Keratinocyte (primary cell): ENCODE data around the gene GSN. TPM values are rescaled to one million over a fixed set of nuclear protein-coding genes. Genes with fewer than 3 reads are reported as not detected.
A peak's percentile ranks its signal among the peaks of the same experiment; 100 is the strongest.

ENCODE experiments used
- DNase-seq: peaks from one replicate; pipeline ENCODE4 v3.0.0-alpha.2; 2011; ENCODE audit warnings: low read depth, missing footprints, low spot score
- FAIRE-seq: peaks from 2 replicates; lab custom pipeline; 2011; peaks lifted over from hg19 to GRCh38; lab: Jason Lieb, UNC
- H2AFZ ChIP-seq: 2 replicates; pipeline ENCODE4 v1.6.0; 2012; ENCODE audit warnings: low read length, control low read depth, inconsistent platforms; ENCODE audit not compliant: control insufficient read depth
- H3K27ac ChIP-seq: 2 replicates; pipeline ENCODE4 v1.5.1; 2011; ENCODE audit warnings: low read length; ENCODE audit not compliant: control insufficient read depth, insufficient read depth
- H3K27me3 ChIP-seq: 3 replicates; pipeline ENCODE4 v1.6.0; 2011; ENCODE audit warnings: low read length; ENCODE audit not compliant: control insufficient read depth, insufficient read depth; ENCODE audit errors: extremely low read depth
- H3K36me3 ChIP-seq, 2 experiments: 2 replicates in 1 of 2; 3 replicates in 1 of 2; pipeline ENCODE4 v1.5.1; 2011; ENCODE audit warnings: low read length in 2 of 2, mild to moderate bottlenecking in 1 of 2; ENCODE audit not compliant: control insufficient read depth in 2 of 2, insufficient read depth in 2 of 2; ENCODE audit errors: extremely low read depth in 1 of 2
- H3K4me1 ChIP-seq: 3 replicates; pipeline ENCODE4 v1.5.1; 2011; ENCODE audit warnings: low read length; ENCODE audit not compliant: control insufficient read depth, insufficient read depth; ENCODE audit errors: extremely low read depth
- H3K4me2 ChIP-seq: 3 replicates; pipeline ENCODE4 v1.6.0; 2011; ENCODE audit warnings: low read depth, low read length; ENCODE audit not compliant: control insufficient read depth, insufficient read depth; ENCODE audit errors: extremely low read depth
- H3K4me3 ChIP-seq, 3 experiments: fragments of 200-600 bp in 1 of 3; sonication (generic) in 1 of 3; 2 replicates in 2 of 3; 3 replicates in 1 of 3; pipeline ENCODE4 v1.5.1; 2011 to 2016; ENCODE audit warnings: low read length in 3 of 3, mild to moderate bottlenecking in 3 of 3, control low read depth in 2 of 3, inconsistent platforms in 1 of 3, low read depth in 1 of 3, mixed read lengths in 1 of 3, mixed run types in 1 of 3, moderate library complexity in 1 of 3; ENCODE audit not compliant: control insufficient read depth in 2 of 3, insufficient read depth in 2 of 3; ENCODE audit errors: extremely low read depth in 1 of 3
- H3K79me2 ChIP-seq: 2 replicates; pipeline ENCODE4 v1.6.0; 2012; ENCODE audit warnings: low read length; ENCODE audit not compliant: control insufficient read depth, insufficient read depth
- H3K9ac ChIP-seq: 3 replicates; pipeline ENCODE4 v1.6.0; 2011; ENCODE audit warnings: low read length; ENCODE audit not compliant: control insufficient read depth, insufficient read depth; ENCODE audit errors: extremely low read depth
- H3K9me1 ChIP-seq: 3 replicates; pipeline ENCODE4 v1.6.0; 2011; ENCODE audit warnings: low read length; ENCODE audit not compliant: control insufficient read depth, insufficient read depth; ENCODE audit errors: extremely low read depth
- H3K9me3 ChIP-seq: 2 replicates; pipeline ENCODE4 v1.5.1; 2012; ENCODE audit warnings: low read depth, low read length; ENCODE audit not compliant: control insufficient read depth
- H4K20me1 ChIP-seq: 3 replicates; pipeline ENCODE4 v1.6.0; 2011; ENCODE audit warnings: low read length; ENCODE audit not compliant: control insufficient read depth, insufficient read depth; ENCODE audit errors: extremely low read depth
- CTCF ChIP-seq, 3 experiments: IDR thresholded peaks in 1 of 3; conservative IDR thresholded peaks in 1 of 3; optimal IDR thresholded peaks in 1 of 3; 2 replicates in 2 of 3; 3 replicates in 1 of 3; pipeline versions ENCODE3 to v1.5.1; 2011; ENCODE audit warnings: low read length in 3 of 3, mild to moderate bottlenecking in 3 of 3, moderate library complexity in 2 of 3, control low read depth in 1 of 3, inconsistent platforms in 1 of 3; ENCODE audit not compliant: insufficient read depth in 2 of 3; ENCODE audit errors: extremely low read depth in 1 of 3
- EZH2 ChIP-seq: IDR thresholded peaks from one replicate; pipeline ENCODE4 v1.6.1; 2012; ENCODE audit warnings: inconsistent platforms, mild to moderate bottlenecking, low read length, moderate library complexity
- dilution Hi-C: fragments of 300-500 bp; cut with MboI; formaldehyde crosslinking; loops from one replicate; pipeline ENCODE4 v1.7.0; 2020; ENCODE audit warnings: low sequenced_read_pairs; ENCODE audit not compliant: extremely low pct_ligation_motif_present
- polyA plus RNA-seq, 5 experiments: library from polyadenylated mRNA; depleted of rRNA in 3 of 5; stranded (reverse) in 3 of 5; stranded (forward) in 1 of 5; unstranded in 1 of 5; fragments of >200 nt; gene quantifications; 1 replicate in 1 of 5; 2 replicates in 3 of 5; 3 replicates in 1 of 5; pipeline versions ENCODE4 v1.2.1 to v1.2.3, GENCODE V29; 2011 to 2012; ENCODE audit warnings: missing spikeins in 2 of 5, low read depth in 1 of 5, low replicate concordance in 1 of 5

Gene GSN
- polyA plus RNA-seq, 1 donor (not counting 4 experiments of a cell fraction or from before 2014, with no cell fraction given): 166 TPM

- no peak for FAIRE-seq
- peaks cover 4 to 29% of the 10 kb centered on the region in 2 experiments for H3K36me3 ChIP-seq
- no peaks in the 10 kb centered on the region for H3K79me2 ChIP-seq
- H3K4me2 ChIP-seq: peak overlapping the region; percentile 80
- no peaks in the 10 kb centered on the region for H3K9me1 ChIP-seq
- H3K27me3 ChIP-seq: no peaks in the 10 kb centered on the region
- no peaks in the 10 kb centered on the region for H4K20me1 ChIP-seq
- no peak overlapping the region for H3K27ac ChIP-seq
- no peak for DNase-seq
- peak overlapping the region; percentile 48 for H2AFZ ChIP-seq
- peaks cover 7% of the 10 kb centered on the region for H3K4me1 ChIP-seq
- peak overlapping the region; percentile 10 for H3K9ac ChIP-seq
- peak overlapping the region; percentile 27 to 36 (median 33) for H3K4me3 ChIP-seq
- TF ChIP-seq CTCF (optimal IDR thresholded peaks at IDR 0.05 in 1 of 3, IDR thresholded peaks at IDR 0.05 in 1 of 3, conservative IDR thresholded peaks at IDR 0.05 in 1 of 3; ENCODE audit: extremely low read depth in 1 of 3, insufficient read depth in 2 of 3, low read length in 3 of 3) (no peak), EZH2 (no peak)
- dilution Hi-C loops: no loop called here
- H3K9me3 ChIP-seq: no peaks in the 10 kb centered on the region
Observed at GRCh38 chr9:121298689-121299466, 30.9 kb downstream of the GSN start.

- dilution Hi-C loops: no loop called here
- Histone ChIP-seq H3K9ac (peak overlapping the region; percentile 10), H3K4me1 (peaks cover 7% of the 10 kb centered on the region), H3K36me3 (peaks cover 5 to 37% of the 10 kb centered on the region in 2 experiments), H3K9me1 (no peaks in the 10 kb centered on the region), H3K27me3 (no peaks in the 10 kb centered on the region), H3K9me3 (no peaks in the 10 kb centered on the region), H2AFZ (peak overlapping the region; percentile 48), H4K20me1 (no peaks in the 10 kb centered on the region), H3K79me2 (no peaks in the 10 kb centered on the region), H3K27ac (no peak overlapping the region), H3K4me3 (peak overlapping the region; percentile 27 to 45 (median 40)), H3K4me2 (peak overlapping the region; percentile 80)
- no peak for DNase-seq
- FAIRE-seq: no peak
- TF ChIP-seq EZH2 (no peak), CTCF (optimal IDR thresholded peaks at IDR 0.05 in 1 of 3, IDR thresholded peaks at IDR 0.05 in 1 of 3, conservative IDR thresholded peaks at IDR 0.05 in 1 of 3; ENCODE audit: extremely low read depth in 1 of 3, insufficient read depth in 2 of 3, low read length in 3 of 3) (no peak)
Observed at GRCh38 chr9:121299467-121300282, 31.7 kb downstream of the GSN start.
